HUES64 (cell line): ENCODE measurements around the gene MIF4GD.
A peak's percentile ranks its signal among the peaks of the same experiment; 100 is the strongest.

ENCODE experiments used
- H3K27ac ChIP-seq: 2 replicates; pipeline ENCODE4 v1.7.0; 2013; ENCODE audit warnings: low read depth, low read length, inconsistent platforms
- H3K27me3 ChIP-seq: 2 replicates; pipeline ENCODE4 v1.6.1; 2013; ENCODE audit warnings: mild to moderate bottlenecking, low read length; ENCODE audit not compliant: insufficient read depth
- H3K36me3 ChIP-seq: 2 replicates; pipeline ENCODE4 v1.6.1; 2013; ENCODE audit warnings: mild to moderate bottlenecking, low read length; ENCODE audit not compliant: insufficient read depth
- H3K4me1 ChIP-seq: 2 replicates; pipeline ENCODE4 v1.6.1; 2013; ENCODE audit warnings: mild to moderate bottlenecking, low read length, moderate library complexity; ENCODE audit not compliant: insufficient read depth
- H3K4me3 ChIP-seq: 2 replicates; pipeline ENCODE4 v1.5.1; 2013; ENCODE audit warnings: mild to moderate bottlenecking, low read length, moderate library complexity
- H3K9ac ChIP-seq: 2 replicates; pipeline ENCODE4 v1.6.1; 2013; ENCODE audit warnings: mild to moderate bottlenecking, low read depth, low read length
- H3K9me3 ChIP-seq: 2 replicates; pipeline ENCODE4 v1.6.1; 2013; ENCODE audit warnings: low read depth, low read length; ENCODE audit not compliant: insufficient read depth
- WGBS: fragments of 150-250, 120-280 bp; methylation state at CpG from one replicate; pipeline ENCODE4 v1.1.7; 2013; ENCODE audit warnings: missing lambda C conversion rate; 5-methylcytosine and 5-hydroxymethylcytosine counted together

MIF4GD gene

GRCh38 chr17:75239778-75240393 is 31.1 kb downstream of the MIF4GD start:
- Histone ChIP-seq H3K36me3 (peaks cover 90% of the 10 kb centered on the region), H3K4me3 (no peak overlapping the region), H3K4me1 (no peaks in the 10 kb centered on the region), H3K9me3 (no peaks in the 10 kb centered on the region), H3K27me3 (no peaks in the 10 kb centered on the region), H3K9ac (no peak overlapping the region), H3K27ac (peak overlapping the region; percentile 37; the same call in 1 of the 2 replicates)
- WGBS, result 95% methylated on average over 23 of the region's 23 CpGs

- H3K36me3 ChIP-seq, result peaks cover 90% of the 10 kb centered on the region
Measured at GRCh38 chr17:75239214-75239613, 31.8 kb downstream of the MIF4GD start.

GRCh38 chr17:75238684-75239191 is 32.3 kb downstream of the MIF4GD start:
- H3K27ac ChIP-seq, result no peak overlapping the region
- no peak overlapping the region for H3K9ac ChIP-seq
- no peak overlapping the region for H3K4me3 ChIP-seq
- peaks cover 87% of the 10 kb centered on the region for H3K36me3 ChIP-seq
- no peaks in the 10 kb centered on the region for H3K27me3 ChIP-seq
- no peaks in the 10 kb centered on the region for H3K9me3 ChIP-seq
- WGBS, result 76% methylated on average over 13 of the region's 13 CpGs
- H3K4me1 ChIP-seq, result no peaks in the 10 kb centered on the region

More at GRCh38 chr17:75239214-75239613, 31.8 kb downstream of the MIF4GD start:
- Histone ChIP-seq H3K27ac (no peak overlapping the region), H3K27me3 (no peaks in the 10 kb centered on the region), H3K9ac (no peak overlapping the region), H3K4me1 (no peaks in the 10 kb centered on the region), H3K9me3 (no peaks in the 10 kb centered on the region), H3K4me3 (no peak overlapping the region)
- 90% methylated on average over 12 of the region's 12 CpGs for WGBS

- Histone ChIP-seq H3K9ac (no peak overlapping the region), H3K4me3 (no peak overlapping the region), H3K36me3 (peaks cover 82% of the 10 kb centered on the region), H3K4me1 (no peaks in the 10 kb centered on the region), H3K27ac (no peak overlapping the region), H3K27me3 (no peaks in the 10 kb centered on the region), H3K9me3 (no peaks in the 10 kb centered on the region)
- WGBS, result 92% methylated on average over 11 of the region's 11 CpGs
Measured at GRCh38 chr17:75238020-75238580, 32.9 kb downstream of the MIF4GD start.

- Histone ChIP-seq H3K4me3 (no peak overlapping the region), H3K9me3 (no peaks in the 10 kb centered on the region), H3K27me3 (no peaks in the 10 kb centered on the region), H3K27ac (no peak overlapping the region), H3K9ac (no peak overlapping the region), H3K36me3 (peaks cover 82% of the 10 kb centered on the region), H3K4me1 (no peaks in the 10 kb centered on the region)
- 96% methylated on average over 12 of the region's 12 CpGs for WGBS
Measured at GRCh38 chr17:75237100-75238014, 33.7 kb downstream of the MIF4GD start.

GRCh38 chr17:75232786-75233185 is 38.2 kb downstream of the MIF4GD start:
- H3K4me1 ChIP-seq, result no peaks in the 10 kb centered on the region
- WGBS, result 96% methylated on average over 13 of the region's 13 CpGs

GRCh38 chr17:75231741-75232464 is 39.1 kb downstream of the MIF4GD start:
- Histone ChIP-seq H3K27ac (no peak overlapping the region), H3K36me3 (peaks cover 90% of the 10 kb centered on the region), H3K9ac (no peak overlapping the region), H3K4me1 (no peaks in the 10 kb centered on the region), H3K9me3 (no peaks in the 10 kb centered on the region), H3K27me3 (no peaks in the 10 kb centered on the region), H3K4me3 (no peak overlapping the region)
- WGBS, result 94% methylated on average over 18 of the region's 18 CpGs

More at GRCh38 chr17:75232786-75233185, 38.2 kb downstream of the MIF4GD start:
- Histone ChIP-seq H3K27ac (no peak overlapping the region), H3K9ac (no peak overlapping the region), H3K4me3 (no peak overlapping the region), H3K9me3 (no peaks in the 10 kb centered on the region), H3K27me3 (no peaks in the 10 kb centered on the region), H3K36me3 (peaks cover 91% of the 10 kb centered on the region)

- 95% methylated on average over 8 of the region's 8 CpGs for WGBS
- peaks cover 90% of the 10 kb centered on the region for H3K36me3 ChIP-seq
Measured at GRCh38 chr17:75231071-75231470, 40.0 kb downstream of the MIF4GD start.

GRCh38 chr17:75228847-75229246 is 42.2 kb downstream of the MIF4GD start:
- no peak overlapping the region for H3K27ac ChIP-seq
- WGBS, result 96% methylated on average over 4 of the region's 4 CpGs
- no peak overlapping the region for H3K4me3 ChIP-seq
- no peaks in the 10 kb centered on the region for H3K4me1 ChIP-seq
- H3K27me3 ChIP-seq, result no peaks in the 10 kb centered on the region
- H3K36me3 ChIP-seq, result peaks cover 89% of the 10 kb centered on the region
- no peaks in the 10 kb centered on the region for H3K9me3 ChIP-seq
- no peak overlapping the region for H3K9ac ChIP-seq

More at GRCh38 chr17:75231071-75231470, 40.0 kb downstream of the MIF4GD start:
- no peaks in the 10 kb centered on the region for H3K4me1 ChIP-seq
- no peak overlapping the region for H3K27ac ChIP-seq
- H3K27me3 ChIP-seq, result no peaks in the 10 kb centered on the region
- no peak overlapping the region for H3K4me3 ChIP-seq
- H3K9ac ChIP-seq, result no peak overlapping the region
- no peaks in the 10 kb centered on the region for H3K9me3 ChIP-seq

GRCh38 chr17:75228305-75228704 is 42.7 kb downstream of the MIF4GD start:
- peaks cover 92% of the 10 kb centered on the region for H3K36me3 ChIP-seq
- H3K9ac ChIP-seq, result no peak overlapping the region
- H3K4me3 ChIP-seq, result no peak overlapping the region
- H3K4me1 ChIP-seq, result no peaks in the 10 kb centered on the region
- H3K27me3 ChIP-seq, result no peaks in the 10 kb centered on the region
- no peak overlapping the region for H3K27ac ChIP-seq
- no peaks in the 10 kb centered on the region for H3K9me3 ChIP-seq
- WGBS, result 94% methylated on average over 2 of the region's 2 CpGs
